Measurements from ENCODE around the gene ABCB9.

DNA sequence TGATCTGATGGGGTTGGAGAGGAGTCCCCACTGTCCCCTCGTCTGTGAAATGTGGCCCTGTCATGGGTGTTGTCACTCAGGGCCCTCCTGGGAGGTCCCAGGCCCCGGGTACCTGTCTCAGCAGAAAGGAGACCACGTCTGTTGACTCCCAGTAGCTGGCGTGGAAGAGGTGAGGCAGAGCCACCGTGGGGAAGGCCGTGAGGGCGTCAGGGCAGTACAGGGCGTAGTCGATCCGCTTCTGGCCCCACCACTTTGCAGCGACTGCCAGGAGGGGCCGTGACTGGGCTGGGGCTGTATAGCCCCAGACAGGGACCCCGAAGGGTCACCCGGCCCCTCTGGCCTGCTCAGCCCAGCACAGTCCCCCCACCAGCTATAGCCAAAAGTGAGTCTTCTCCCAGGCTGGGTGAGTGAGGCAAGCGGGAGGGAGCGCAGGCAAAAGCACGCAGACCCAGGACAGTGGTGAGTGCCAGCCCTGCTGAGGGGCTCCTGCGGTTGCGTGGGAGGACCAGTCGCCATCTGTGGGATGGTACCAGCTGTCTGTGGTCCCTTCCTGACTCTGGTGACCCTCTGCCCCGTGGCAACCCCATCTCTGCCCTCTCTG lies 22.4 kb upstream of the ABCB9 start:
- TF ChIP-seq MAFK (IDR thresholded peaks at IDR 0.05; ENCODE audit: low read depth, low read length) (no peak), CREB1 (IDR thresholded peaks at IDR 0.05) (no peak), CHD1 (IDR thresholded peaks at IDR 0.05; ENCODE audit: low read depth, low read length) (no peak), YY1 (IDR thresholded peaks at IDR 0.05; ENCODE audit: low read depth, low read length) (no peak), SUZ12 (IDR thresholded peaks at IDR 0.05; ENCODE audit: low read length) (no peak), RAD21 (IDR thresholded peaks at IDR 0.05 in 1 of 2, conservative IDR thresholded peaks at IDR 0.05 in 1 of 2; ENCODE audit: low read depth in 2 of 2, low read length in 2 of 2) (no peak), JUN (IDR thresholded peaks at IDR 0.05; ENCODE audit: low read depth, low read length) (no peak), POLR2A (IDR thresholded peaks at IDR 0.05; ENCODE audit: control extremely low read depth in 1 of 2, low read depth in 2 of 2, low read length in 2 of 2) (no peak)
- TF ChIP-seq, protein P1, sequence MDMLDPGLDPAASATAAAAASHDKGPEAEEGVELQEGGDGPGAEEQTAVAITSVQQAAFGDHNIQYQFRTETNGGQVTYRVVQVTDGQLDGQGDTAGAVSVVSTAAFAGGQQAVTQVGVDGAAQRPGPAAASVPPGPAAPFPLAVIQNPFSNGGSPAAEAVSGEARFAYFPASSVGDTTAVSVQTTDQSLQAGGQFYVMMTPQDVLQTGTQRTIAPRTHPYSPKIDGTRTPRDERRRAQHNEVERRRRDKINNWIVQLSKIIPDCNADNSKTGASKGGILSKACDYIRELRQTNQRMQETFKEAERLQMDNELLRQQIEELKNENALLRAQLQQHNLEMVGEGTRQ (IDR thresholded peaks at IDR 0.05; ENCODE audit: low read length) = no peak
- TF ChIP-seq, protein P2, sequence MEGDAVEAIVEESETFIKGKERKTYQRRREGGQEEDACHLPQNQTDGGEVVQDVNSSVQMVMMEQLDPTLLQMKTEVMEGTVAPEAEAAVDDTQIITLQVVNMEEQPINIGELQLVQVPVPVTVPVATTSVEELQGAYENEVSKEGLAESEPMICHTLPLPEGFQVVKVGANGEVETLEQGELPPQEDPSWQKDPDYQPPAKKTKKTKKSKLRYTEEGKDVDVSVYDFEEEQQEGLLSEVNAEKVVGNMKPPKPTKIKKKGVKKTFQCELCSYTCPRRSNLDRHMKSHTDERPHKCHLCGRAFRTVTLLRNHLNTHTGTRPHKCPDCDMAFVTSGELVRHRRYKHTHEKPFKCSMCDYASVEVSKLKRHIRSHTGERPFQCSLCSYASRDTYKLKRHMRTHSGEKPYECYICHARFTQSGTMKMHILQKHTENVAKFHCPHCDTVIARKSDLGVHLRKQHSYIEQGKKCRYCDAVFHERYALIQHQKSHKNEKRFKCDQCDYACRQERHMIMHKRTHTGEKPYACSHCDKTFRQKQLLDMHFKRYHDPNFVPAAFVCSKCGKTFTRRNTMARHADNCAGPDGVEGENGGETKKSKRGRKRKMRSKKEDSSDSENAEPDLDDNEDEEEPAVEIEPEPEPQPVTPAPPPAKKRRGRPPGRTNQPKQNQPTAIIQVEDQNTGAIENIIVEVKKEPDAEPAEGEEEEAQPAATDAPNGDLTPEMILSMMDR (IDR thresholded peaks at IDR 0.05; ENCODE audit: control extremely low read depth in 1 of 3, insufficient read depth in 1 of 3, low read depth in 1 of 3, low read length in 3 of 3) = no peak

Data from H1 (cell line).